GM11168 (cell line): ENCODE results near the gene OTOF.

ENCODE experiments used
- in situ Hi-C: fragments of 300-500 bp; cut with MboI; formaldehyde crosslinking; loops from one replicate; pipeline ENCODE4 v1.12.0; 2022; ENCODE audit warnings: low sequenced_read_pairs; ENCODE audit not compliant: unreplicated experiment

OTOF gene

DNA sequence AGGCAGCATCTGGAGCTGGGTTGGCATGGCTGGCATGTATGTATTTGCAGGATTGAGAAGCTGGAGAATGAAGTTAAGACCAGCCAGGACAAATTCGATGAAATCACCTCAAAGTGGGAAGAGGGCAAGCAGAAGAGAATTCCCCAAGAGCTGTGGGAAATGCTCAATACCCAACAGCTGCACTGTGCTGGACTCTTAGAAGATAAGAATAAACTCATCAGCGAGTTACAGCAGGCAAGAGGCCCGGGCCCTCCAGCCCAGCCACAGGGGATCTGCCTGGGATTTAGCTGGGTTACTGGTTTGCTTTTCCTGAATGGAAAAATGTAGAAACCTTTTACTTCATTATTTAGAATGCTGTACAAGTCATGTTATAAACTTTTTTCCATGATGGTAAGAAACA, 53.7 kb downstream of the OTOF start:
- in situ Hi-C loops = no loop called here

DNA sequence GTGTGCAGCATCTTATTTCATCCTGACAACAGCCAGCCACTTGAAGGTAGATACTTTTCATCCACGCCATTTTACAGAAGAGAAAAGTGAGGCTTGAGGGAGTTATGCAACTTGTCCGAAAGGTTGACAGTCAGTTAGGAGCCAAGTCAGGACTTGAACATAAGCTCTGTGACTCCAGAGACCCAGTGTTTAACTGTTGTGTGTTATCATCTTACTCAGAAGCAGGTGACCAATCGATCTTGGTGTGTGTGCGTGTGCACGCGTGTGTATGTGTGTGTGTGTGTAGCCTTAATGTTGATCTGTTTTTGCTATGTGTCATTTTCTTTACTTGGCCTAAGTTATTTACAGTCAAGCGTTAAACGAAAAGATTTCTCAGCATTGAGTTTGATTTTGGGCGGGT, 54.2 kb downstream of the OTOF start:
- in situ Hi-C loops = no loop called here

DNA sequence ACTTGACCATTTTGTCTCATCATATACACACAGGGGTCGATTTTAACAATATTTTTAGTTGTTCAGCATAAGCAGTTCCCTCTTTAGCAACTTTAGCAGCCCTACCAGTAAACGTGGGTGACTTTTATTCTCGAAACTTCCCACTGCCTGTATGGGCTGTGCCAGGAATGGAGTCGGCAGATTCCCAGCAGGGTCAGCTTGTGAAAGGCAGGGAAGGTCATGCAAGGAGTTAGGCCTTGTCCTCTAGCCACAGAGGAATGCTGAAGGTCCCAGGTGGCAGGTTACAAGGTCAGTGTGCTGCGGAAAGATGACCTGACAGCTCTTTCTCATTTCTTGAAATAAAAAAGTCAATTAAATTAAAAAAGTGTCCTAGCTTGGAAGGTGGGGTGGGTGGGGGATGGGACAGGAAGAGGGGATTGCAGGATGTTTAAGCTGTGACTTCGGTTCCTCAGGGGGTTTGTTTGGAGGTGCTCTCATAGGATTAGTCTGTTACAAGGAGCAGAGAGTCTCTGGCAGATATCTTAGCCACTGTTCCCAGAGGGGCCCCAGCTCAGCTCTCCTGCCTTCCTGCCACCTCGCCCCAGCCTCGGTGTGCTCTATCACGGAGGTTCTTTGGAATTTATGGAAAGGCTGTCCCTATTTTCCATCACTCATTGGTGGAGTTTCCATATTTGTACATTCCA, 54.8 kb downstream of the OTOF start:
- in situ Hi-C loops = no loop called here

DNA sequence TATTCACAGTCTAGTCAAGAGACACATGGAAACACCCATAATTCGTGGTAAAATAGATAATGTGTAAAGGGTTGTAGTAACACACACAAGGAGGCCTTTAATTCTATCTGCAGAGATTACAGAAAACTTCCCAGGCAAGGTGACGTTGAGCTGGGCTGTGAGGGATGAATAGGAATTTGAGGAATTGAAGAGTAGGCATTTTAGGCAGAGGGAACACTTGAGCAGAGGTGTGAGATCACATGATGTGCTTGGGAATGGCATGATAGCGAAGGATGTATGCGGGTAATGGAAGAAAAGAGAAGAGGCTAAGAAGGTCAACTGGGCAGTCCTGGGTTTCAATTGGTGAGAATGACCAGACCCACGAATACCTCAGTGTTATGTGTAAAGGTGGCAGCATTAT, 56.0 kb downstream of the OTOF start:
- in situ Hi-C loops = no loop called here

DNA sequence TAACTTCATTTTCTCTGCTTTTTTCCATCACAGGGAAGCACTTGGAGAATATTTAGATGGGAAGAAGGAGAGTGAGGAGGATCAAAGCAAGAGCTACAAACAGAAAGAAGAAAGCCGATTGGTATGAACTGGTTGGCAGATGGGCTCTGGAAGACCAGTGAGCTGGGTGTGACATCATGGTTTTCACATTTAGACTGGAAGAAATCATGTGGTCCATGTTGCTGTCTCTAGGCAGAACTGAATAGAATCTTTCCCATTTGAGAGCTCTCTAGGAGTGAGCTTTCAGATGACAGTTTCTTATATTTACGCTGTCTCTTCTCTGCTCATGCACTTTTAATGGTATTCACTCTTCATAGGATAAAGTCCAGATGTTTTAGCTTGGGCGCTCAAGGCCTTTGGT, 63.6 kb downstream of the OTOF start:
- in situ Hi-C loops = no loop called here

DNA sequence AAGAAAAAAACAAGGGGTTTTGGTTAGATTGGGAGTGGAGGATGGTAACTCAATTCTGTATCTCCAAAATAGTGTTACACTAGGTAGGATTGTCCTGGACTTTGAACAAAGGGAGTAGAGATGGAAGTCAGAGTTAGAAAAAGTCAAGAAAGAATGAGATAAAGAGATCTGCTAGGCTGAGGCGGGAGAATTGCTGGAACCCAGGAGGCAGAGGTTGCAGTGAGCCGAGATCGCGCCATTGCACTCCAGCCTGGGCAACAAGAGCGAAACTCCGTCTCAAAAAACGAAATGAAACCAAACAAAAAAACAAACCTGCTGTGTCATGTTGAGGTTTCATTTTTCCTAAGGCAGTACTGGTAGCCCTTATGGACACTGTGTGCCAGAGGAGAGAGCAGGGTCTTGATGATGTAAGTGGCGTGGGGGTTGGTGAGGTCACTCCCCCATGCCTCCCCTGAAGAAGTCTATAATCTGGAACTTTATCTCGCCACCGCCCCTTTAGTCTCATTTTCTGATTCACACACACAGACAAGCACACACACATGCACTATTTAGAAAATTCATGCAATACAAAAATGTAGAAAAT, 65.7 kb downstream of the OTOF start:
- in situ Hi-C loops = no loop called here

DNA sequence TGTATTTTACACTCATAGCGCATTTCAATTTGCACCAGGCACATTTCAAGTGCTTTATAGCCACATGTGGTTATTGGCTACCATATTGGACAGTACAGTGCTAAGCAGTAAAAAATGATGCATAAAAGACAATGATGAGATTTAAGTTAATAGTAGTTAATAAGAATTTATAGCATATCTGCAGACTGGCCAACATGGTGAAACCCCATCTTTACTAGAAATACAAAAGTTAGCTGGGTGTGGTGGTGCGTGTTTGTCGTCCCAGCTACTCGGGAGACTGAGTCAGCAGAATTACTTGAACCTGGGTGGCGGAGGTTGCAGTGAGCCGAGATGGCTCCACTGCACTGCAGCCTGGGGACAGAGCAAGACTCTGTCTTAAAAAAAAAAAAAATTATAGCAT, 66.5 kb downstream of the OTOF start:
- in situ Hi-C loops = no loop called here

DNA sequence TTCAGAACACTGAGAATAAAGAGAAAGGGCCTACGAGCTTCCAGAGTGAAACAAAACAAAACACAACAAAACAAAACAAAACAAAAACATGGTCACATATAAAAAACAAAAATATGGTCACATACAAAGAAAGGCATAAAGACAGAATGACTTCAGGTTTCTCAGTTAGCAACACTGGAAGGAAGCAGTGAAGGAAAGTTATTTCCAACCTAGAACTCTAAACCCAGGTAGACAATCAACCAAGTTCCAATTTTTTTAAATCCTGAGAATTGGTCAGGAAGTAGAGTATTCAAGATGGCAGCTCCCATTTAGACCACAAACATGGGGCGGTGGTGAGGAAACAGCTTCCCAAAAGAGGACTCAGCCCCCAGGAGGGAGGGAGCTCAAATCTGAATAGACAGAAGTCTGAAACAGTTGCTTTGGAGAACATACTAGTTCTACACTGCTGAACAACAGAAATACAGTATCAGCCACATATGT, 67.1 kb downstream of the OTOF start:
- in situ Hi-C loops = no loop called here

DNA sequence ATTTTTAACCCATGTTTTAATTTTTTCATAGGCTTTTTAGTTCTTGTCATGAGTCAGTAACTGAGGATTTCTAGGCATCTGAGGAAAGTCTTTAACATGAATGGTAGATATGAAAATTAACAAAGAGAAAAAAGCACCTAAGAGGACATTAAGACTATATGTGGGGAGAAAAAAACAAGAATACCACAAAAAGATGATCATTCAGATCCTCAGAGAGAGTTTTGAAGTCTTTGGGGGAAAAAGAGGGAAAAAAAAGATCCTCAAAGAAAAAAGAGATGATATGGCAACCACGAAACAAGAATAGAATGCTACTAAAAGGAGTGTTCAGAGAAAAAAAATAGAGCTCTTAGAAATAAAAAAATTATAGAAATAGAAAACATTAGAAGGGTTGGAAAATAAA, 68.1 kb downstream of the OTOF start:
- in situ Hi-C loops = no loop called here

DNA sequence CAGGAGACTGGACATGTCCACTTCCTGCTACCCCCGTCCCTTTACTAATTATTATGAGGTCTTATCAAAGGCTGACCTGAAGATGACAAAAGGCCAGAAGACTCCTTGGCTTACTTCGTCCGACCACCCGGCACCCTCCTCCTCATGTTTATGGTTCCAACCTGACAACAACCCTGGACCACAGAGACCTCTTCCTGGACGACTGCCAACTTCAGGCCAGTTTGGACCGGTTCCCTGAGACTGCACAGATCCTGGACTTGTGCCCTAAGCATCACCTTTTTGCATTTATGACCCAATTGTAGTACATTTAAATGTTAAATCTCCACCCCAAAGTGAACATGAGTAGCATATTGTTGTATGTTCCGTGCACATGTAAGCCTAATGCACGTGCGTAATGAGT, 70.4 kb downstream of the OTOF start:
- in situ Hi-C loops = no loop called here
